BLaER1 treated with 17β-estradiol and CSF1 and Interleukin-3, amounts not matched to agents 10 nM and 100 nM (cell line): ENCODE data around the gene ING2.
"Not testable (repeated sequence)": the region's sequence is repeated elsewhere in the genome, so short reads cannot be mapped to it uniquely, and the experiment has no call there.

Experiments
- H3K27ac ChIP-seq, 11 experiments: shearing (Covaris generic); formaldehyde crosslinking; 2 replicates each; pipeline ENCODE4 v1.8.1; 2022
- H3K27me3 ChIP-seq, 11 experiments: shearing (Covaris generic); formaldehyde crosslinking; 2 replicates each; pipeline ENCODE4 v1.8.1; 2022
- H3K36me3 ChIP-seq, 11 experiments: shearing (Covaris generic); formaldehyde crosslinking; 2 replicates each; pipeline ENCODE4 v1.8.1; 2022
- H3K4me1 ChIP-seq, 10 experiments: shearing (Covaris generic); formaldehyde crosslinking; 2 replicates each; pipeline ENCODE4 v1.8.1; 2022
- H3K4me2 ChIP-seq, 11 experiments: shearing (Covaris generic); formaldehyde crosslinking; 2 replicates each; pipeline ENCODE4 v1.8.1; 2022
- H3K4me3 ChIP-seq, 10 experiments: shearing (Covaris generic); formaldehyde crosslinking; 2 replicates each; pipeline ENCODE4 v1.8.1; 2022
- H3K9ac ChIP-seq, 11 experiments: shearing (Covaris generic); formaldehyde crosslinking; 2 replicates each; pipeline ENCODE4 v1.8.1; 2022
- H3K9me3 ChIP-seq, 11 experiments: shearing (Covaris generic); formaldehyde crosslinking; replicated peaks in 1 of 11; 2 replicates each; pipeline ENCODE4 v1.8.1; 2022
- H4K20me1 ChIP-seq, 11 experiments: shearing (Covaris generic); formaldehyde crosslinking; 2 replicates each; pipeline ENCODE4 v1.8.1; 2022
- Cebpa-rat ChIP-seq, 11 experiments: shearing (Covaris generic); IDR thresholded peaks; 2 replicates each; pipeline ENCODE4 v1.8.1; 2022

Gene ING2

GRCh38 chr4:183548306-183548705 lies 43.4 kb downstream of the ING2 start:
- H4K20me1 ChIP-seq: no peaks in the 10 kb centered on the region
- no peak overlapping the region for H3K9ac ChIP-seq
- no peaks in the 10 kb centered on the region; a peak in 1 of 22 replicates for H3K36me3 ChIP-seq
- no peaks in the 10 kb centered on the region for H3K27me3 ChIP-seq
- H3K4me2 ChIP-seq: peak overlapping the region in 1 of 11 experiments; percentile 6; a peak in 1 of 22 replicates
- H3K4me3 ChIP-seq: no peak overlapping the region
- no peak overlapping the region for H3K27ac ChIP-seq
- TF ChIP-seq Cebpa-rat (IDR thresholded peaks at IDR 0.05): no peak
- H3K4me1 ChIP-seq: peaks cover 0 to 15% (median 0%) of the 10 kb centered on the region in 10 experiments; a peak in 5 of 20 replicates
- H3K9me3 ChIP-seq: peaks cover 0 to 79% (median 10%) of the 10 kb centered on the region in 11 experiments; a peak in 16 of 22 replicates

DNA sequence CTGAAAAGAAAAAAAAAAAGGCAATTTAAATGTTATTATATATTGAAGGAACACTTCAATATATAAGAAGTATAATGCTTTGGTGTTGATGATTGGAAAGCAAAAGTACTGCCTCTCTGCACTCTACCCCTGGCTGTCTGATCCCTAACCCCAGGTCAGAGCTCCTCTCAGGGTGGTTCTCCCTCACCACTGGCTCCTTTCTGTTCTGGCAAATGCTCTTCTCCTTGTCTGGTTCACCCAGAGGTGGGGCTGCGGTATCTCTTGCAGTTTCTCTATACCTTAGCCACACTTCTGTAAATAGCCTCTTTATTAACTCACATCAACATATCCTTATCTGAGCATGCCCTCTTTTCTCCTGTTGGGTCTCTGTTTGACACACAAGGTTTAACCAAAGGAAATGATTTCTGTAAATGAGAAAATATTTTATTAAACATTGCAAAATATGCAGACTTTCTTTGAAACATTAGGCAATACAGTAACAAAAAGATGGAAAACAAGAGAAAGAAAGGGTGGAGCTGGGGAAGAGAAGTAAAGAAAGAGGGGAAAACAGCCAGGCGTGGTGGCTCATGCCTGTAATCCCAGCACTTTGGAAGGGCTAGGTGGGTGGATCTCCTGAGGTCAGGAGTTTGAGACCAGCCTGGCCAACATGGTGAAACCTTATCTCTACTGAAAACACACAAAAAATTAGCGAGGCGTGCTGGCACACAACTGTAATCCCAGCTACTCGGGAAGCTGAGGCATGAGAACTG lies 45.7 kb downstream of the ING2 start:
- Histone ChIP-seq H3K4me3 (no peak overlapping the region), H3K27me3 (no peaks in the 10 kb centered on the region), H3K4me1 (peaks cover 0 to 7% (median 0%) of the 10 kb centered on the region in 10 experiments; a peak in 1 of 20 replicates), H3K9ac (no peak overlapping the region), H3K4me2 (no peak overlapping the region), H3K9me3 (peaks cover 0 to 63% (median 9%) of the 10 kb centered on the region in 11 experiments; a peak in 16 of 22 replicates), H3K36me3 (no peaks in the 10 kb centered on the region), H4K20me1 (no peaks in the 10 kb centered on the region), H3K27ac (no peak overlapping the region)
- TF ChIP-seq Cebpa-rat (IDR thresholded peaks at IDR 0.05): no peak

- Histone ChIP-seq H3K4me2 (no peak overlapping the region), H4K20me1 (no peaks in the 10 kb centered on the region), H3K9ac (no peak overlapping the region), H3K9me3 (peaks cover 0 to 43% (median 9%) of the 10 kb centered on the region in 11 experiments; a peak in 16 of 22 replicates), H3K4me1 (peaks cover 0 to 7% (median 0%) of the 10 kb centered on the region in 10 experiments; a peak in 1 of 20 replicates), H3K27ac (no peak overlapping the region), H3K36me3 (no peaks in the 10 kb centered on the region), H3K27me3 (no peaks in the 10 kb centered on the region), H3K4me3 (no peak overlapping the region)
- TF ChIP-seq Cebpa-rat (IDR thresholded peaks at IDR 0.05): no peak
These were observed 47.7 kb downstream of the ING2 start for GRCh38 chr4:183552274-183553146.

DNA sequence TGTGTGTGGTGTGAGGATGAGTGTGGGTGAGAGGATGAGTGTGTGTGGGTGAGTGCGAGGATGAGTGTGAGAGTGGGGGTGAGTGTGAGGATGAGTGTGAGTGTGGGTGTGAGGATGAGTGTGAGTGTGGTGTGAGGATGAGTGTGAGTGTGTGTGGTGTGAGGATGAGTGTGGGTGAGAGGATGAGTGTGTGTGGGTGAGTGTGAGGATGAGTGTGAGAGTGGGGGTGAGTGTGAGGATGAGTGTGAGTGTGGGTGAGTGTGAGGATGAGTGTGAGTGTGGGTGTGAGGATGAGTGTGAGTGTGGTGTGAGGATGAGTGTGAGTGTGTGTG lies 48.3 kb downstream of the ING2 start:
- not testable (repeated sequence) for H3K9ac ChIP-seq, H3K27me3 ChIP-seq, H3K27ac ChIP-seq, H3K4me3 ChIP-seq, H3K4me1 ChIP-seq, H3K36me3 ChIP-seq, H3K4me2 ChIP-seq, H4K20me1 ChIP-seq
- H3K9me3 ChIP-seq: peaks cover 0 to 37% (median 9%) of the 10 kb centered on the region in 11 experiments; a peak in 16 of 22 replicates

GRCh38 chr4:183553601-183554345 lies 48.9 kb downstream of the ING2 start:
- Histone ChIP-seq H3K27me3 (no peaks in the 10 kb centered on the region), H3K9me3 (peaks cover 0 to 31% (median 9%) of the 10 kb centered on the region in 11 experiments; a peak in 16 of 22 replicates), H3K4me2 (no peak overlapping the region), H3K4me1 (no peaks in the 10 kb centered on the region), H4K20me1 (no peaks in the 10 kb centered on the region), H3K9ac (no peak overlapping the region), H3K27ac (no peak overlapping the region), H3K4me3 (no peak overlapping the region), H3K36me3 (no peaks in the 10 kb centered on the region)
- TF ChIP-seq Cebpa-rat (IDR thresholded peaks at IDR 0.05): no peak

- no peak for TF ChIP-seq Cebpa-rat (IDR thresholded peaks at IDR 0.05)
- Histone ChIP-seq H3K4me1 (no peaks in the 10 kb centered on the region), H3K4me2 (no peak overlapping the region), H3K9me3 (peaks cover 0 to 25% (median 8%) of the 10 kb centered on the region in 11 experiments; a peak in 15 of 22 replicates), H3K27ac (no peak overlapping the region), H3K4me3 (no peak overlapping the region), H4K20me1 (no peaks in the 10 kb centered on the region), H3K36me3 (no peaks in the 10 kb centered on the region), H3K27me3 (no peaks in the 10 kb centered on the region), H3K9ac (no peak overlapping the region)
These were observed 49.5 kb downstream of the ING2 start for GRCh38 chr4:183554346-183554686.

DNA sequence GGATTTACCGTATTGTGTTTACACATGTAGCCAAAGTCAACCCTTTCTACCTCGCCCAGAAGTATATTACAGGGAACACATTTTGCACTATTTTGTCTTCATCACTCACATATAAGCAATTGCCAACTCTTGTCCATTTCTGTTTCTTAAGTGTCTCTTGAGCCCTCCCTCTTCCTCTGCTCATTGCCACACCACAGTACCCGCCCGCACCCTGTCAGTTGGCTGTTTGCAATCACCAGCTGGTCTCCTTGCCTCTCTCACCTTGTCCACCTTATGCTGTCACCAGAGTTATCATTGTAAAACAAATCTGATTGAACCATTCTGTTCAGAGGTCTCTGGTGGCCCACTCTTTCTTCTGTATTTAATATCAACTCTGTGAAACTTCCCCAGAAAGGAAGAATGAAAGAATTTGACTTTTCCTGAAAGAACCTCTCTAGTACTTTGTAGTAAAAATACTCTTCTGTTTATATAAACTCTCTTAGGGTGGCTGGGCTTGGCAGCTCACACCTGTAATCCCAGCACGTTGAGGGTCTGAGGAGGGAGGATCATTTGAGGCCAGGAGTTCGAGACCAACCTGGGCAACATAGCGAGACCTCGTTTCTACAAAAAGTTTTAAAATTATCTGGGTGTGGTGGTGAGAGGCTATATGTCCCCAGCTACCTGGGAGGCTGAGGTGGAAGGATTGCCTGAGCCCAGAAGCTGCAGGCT lies 50.2 kb downstream of the ING2 start:
- Histone ChIP-seq H3K27ac (no peak overlapping the region), H3K9ac (no peak overlapping the region), H3K4me2 (no peak overlapping the region), H3K36me3 (no peaks in the 10 kb centered on the region), H4K20me1 (no peaks in the 10 kb centered on the region), H3K4me1 (no peaks in the 10 kb centered on the region), H3K27me3 (no peaks in the 10 kb centered on the region), H3K9me3 (peaks cover 0 to 19% (median 8%) of the 10 kb centered on the region in 11 experiments; a peak in 13 of 22 replicates), H3K4me3 (no peak overlapping the region)
- no peak for TF ChIP-seq Cebpa-rat (IDR thresholded peaks at IDR 0.05)

DNA sequence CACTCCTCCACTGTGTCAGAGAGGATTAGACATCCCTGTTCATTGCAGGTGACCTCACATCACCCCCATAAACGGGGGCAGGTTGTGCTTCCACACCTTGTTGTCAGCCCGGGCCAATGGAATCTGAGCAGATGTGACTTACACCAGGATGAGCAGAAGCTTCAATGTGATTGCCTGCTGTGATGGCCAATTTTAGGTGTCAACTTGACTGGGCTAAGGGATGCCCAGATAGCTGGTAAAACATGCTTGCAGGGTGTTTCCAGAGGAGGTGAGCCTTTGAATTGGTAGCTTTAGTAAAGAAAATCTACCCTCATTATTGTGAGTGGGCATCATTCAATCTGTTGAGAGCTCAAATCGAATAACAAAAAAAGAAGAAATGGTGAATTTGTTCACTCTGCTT lies 52.1 kb downstream of the ING2 start:
- TF ChIP-seq Cebpa-rat (IDR thresholded peaks at IDR 0.05): no peak
- Histone ChIP-seq H3K36me3 (no peaks in the 10 kb centered on the region), H3K27me3 (no peaks in the 10 kb centered on the region), H3K9ac (no peak overlapping the region), H4K20me1 (no peaks in the 10 kb centered on the region), H3K4me3 (no peak overlapping the region), H3K9me3 (peaks cover 0 to 7% (median 7%) of the 10 kb centered on the region in 11 experiments; a peak in 12 of 22 replicates), H3K4me2 (no peak overlapping the region), H3K4me1 (no peaks in the 10 kb centered on the region), H3K27ac (no peak overlapping the region)
